Measurements from ENCODE around the gene PLCB4. TPM values are rescaled to one million over a fixed set of nuclear protein-coding genes. Genes with fewer than 3 reads are reported as not detected.

The PLCB4 gene
- total and polyA plus RNA-seq, 8 donors, result 0.56 to 9.3 (median 2.3) TPM

GRCh38 chr20:9402546-9402945 lies 333.7 kb downstream of the PLCB4 start:
- TF ChIP-seq, protein P1, sequence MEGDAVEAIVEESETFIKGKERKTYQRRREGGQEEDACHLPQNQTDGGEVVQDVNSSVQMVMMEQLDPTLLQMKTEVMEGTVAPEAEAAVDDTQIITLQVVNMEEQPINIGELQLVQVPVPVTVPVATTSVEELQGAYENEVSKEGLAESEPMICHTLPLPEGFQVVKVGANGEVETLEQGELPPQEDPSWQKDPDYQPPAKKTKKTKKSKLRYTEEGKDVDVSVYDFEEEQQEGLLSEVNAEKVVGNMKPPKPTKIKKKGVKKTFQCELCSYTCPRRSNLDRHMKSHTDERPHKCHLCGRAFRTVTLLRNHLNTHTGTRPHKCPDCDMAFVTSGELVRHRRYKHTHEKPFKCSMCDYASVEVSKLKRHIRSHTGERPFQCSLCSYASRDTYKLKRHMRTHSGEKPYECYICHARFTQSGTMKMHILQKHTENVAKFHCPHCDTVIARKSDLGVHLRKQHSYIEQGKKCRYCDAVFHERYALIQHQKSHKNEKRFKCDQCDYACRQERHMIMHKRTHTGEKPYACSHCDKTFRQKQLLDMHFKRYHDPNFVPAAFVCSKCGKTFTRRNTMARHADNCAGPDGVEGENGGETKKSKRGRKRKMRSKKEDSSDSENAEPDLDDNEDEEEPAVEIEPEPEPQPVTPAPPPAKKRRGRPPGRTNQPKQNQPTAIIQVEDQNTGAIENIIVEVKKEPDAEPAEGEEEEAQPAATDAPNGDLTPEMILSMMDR (IDR thresholded peaks at IDR 0.05), result no peak
- WGBS, 2 donors, result 96 to 98% methylated on average over 3 of the region's 3 CpGs
- H3K4me1 ChIP-seq, result no peaks in the 10 kb centered on the region
- no peak for FAIRE-seq
- H3K36me3 ChIP-seq, result no peaks in the 10 kb centered on the region
- intact Hi-C loops (cut with DNase I), result no loop called here
- H3K27me3 ChIP-seq, result no peaks in the 10 kb centered on the region
- H3K9me3 ChIP-seq, result no peaks in the 10 kb centered on the region
- no peak for ATAC-seq
- no peak for DNase-seq
- H3K27ac ChIP-seq, result no peak overlapping the region
- no peak overlapping the region for H3K4me3 ChIP-seq

- H3K4me1 ChIP-seq, result no peaks in the 10 kb centered on the region
- no peak for ATAC-seq
- intact Hi-C loops (cut with DNase I), result no loop called here
- TF ChIP-seq, protein P1 (IDR thresholded peaks at IDR 0.05), result no peak
- no peak for DNase-seq
- no peak overlapping the region for H3K27ac ChIP-seq
- no peaks in the 10 kb centered on the region for H3K36me3 ChIP-seq
- H3K27me3 ChIP-seq, result no peaks in the 10 kb centered on the region
- H3K9me3 ChIP-seq, result no peaks in the 10 kb centered on the region
- no peak for FAIRE-seq
- H3K4me3 ChIP-seq, result no peak overlapping the region
Measured at GRCh38 chr20:9403448-9403847, 334.6 kb downstream of the PLCB4 start.

DNA sequence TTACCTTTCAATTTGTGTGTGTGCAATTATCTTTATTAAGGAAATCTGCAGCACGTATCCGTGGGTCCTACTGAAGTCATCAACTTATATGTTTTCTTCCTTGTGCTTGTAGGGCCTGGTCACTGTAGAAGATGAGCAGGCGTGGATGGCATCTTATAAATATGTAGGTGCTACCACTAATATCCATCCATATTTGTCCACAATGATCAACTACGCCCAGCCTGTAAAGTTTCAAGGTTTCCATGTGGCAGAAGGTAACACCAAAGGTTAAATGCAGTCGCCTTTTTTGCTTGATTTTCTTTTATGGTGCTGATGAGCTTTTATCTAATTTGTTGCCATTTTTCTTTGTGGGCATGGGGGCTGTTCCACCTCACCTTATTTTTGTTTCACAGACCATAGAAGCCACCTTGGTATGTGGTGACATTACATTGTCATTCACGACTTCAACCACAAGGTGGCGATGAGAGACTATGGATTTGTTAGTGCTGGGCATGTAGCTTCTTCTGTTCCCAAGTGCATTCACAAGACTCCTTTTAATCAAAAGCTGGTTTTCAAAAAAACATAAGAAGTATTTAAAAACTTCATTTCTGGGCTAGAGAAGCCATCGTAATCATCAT lies 339.0 kb downstream of the PLCB4 start:
- no peak overlapping the region for H3K27ac ChIP-seq
- no peak overlapping the region for H3K4me3 ChIP-seq
- ATAC-seq (peak; percentile 72 to 98 (median 94)), DNase-seq (peak in 4 of 6 donors; percentile 22 to 79 (median 39)), FAIRE-seq (peak; percentile 87)
- H3K4me1 ChIP-seq, result no peaks in the 10 kb centered on the region
- 36 to 39% methylated on average over 8 of the region's 8 CpGs for WGBS, 2 donors
- H3K9me3 ChIP-seq, result no peaks in the 10 kb centered on the region
- no peaks in the 10 kb centered on the region for H3K36me3 ChIP-seq
- intact Hi-C loops (cut with DNase I), result no loop called here
- H3K27me3 ChIP-seq, result no peaks in the 10 kb centered on the region
- TF ChIP-seq, protein P1 (IDR thresholded peaks at IDR 0.05), result peak; percentile 67 to 85 (median 78)

GRCh38 chr20:9408422-9409300 lies 339.8 kb downstream of the PLCB4 start:
- peak in 2 of 4 donors; percentile 19 to 44 for ATAC-seq
- intact Hi-C loops (cut with DNase I), result no loop called here
- Histone ChIP-seq H3K27ac (no peak overlapping the region), H3K4me3 (no peak overlapping the region), H3K4me1 (no peaks in the 10 kb centered on the region), H3K27me3 (no peaks in the 10 kb centered on the region), H3K36me3 (no peaks in the 10 kb centered on the region), H3K9me3 (no peaks in the 10 kb centered on the region)
- DNase-seq, result no peak
- FAIRE-seq, result no peak
- 45% methylated on average over 10 of the region's 10 CpGs for WGBS, 2 donors
- TF ChIP-seq, protein P1 (IDR thresholded peaks at IDR 0.05), result no peak

DNA sequence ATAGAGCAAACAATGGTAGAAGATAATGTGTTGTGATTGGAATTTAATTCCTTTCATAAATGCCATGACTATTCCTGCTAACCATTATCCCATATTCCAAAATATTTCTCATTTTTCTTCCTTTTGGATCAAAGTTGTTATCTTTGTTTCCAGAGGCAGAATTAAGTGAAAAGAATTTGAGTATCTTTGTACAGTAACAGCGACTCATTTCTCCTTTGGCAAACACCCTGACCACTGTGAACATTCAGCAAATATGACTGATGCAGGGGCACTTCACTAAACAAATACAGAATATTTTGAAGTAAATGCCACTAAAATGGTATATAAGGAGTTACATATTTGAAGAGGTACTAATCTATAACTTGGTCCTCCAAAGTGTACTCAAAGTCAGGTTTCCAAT lies 340.5 kb downstream of the PLCB4 start:
- no peak overlapping the region for H3K4me3 ChIP-seq
- no peak overlapping the region for H3K27ac ChIP-seq
- no peaks in the 10 kb centered on the region for H3K27me3 ChIP-seq
- TF ChIP-seq, protein P1 (IDR thresholded peaks at IDR 0.05), result no peak
- intact Hi-C loops (cut with DNase I), result no loop called here
- ATAC-seq (no peak), FAIRE-seq (no peak), DNase-seq (no peak)
- no peaks in the 10 kb centered on the region for H3K36me3 ChIP-seq
- H3K9me3 ChIP-seq, result no peaks in the 10 kb centered on the region
- WGBS, 2 donors, result 57 to 65% methylated on average over 1 of the region's 1 CpG
- no peaks in the 10 kb centered on the region for H3K4me1 ChIP-seq

Data from pancreas (tissue), 10 donors.